ENCODE data around the gene SLC6A4. TPM values are rescaled to one million over a fixed set of nuclear protein-coding genes. Genes with fewer than 3 reads are reported as not detected.

The SLC6A4 gene
- total RNA-seq, 1 experiment from 2014 or later: 0.30 TPM

DNA sequence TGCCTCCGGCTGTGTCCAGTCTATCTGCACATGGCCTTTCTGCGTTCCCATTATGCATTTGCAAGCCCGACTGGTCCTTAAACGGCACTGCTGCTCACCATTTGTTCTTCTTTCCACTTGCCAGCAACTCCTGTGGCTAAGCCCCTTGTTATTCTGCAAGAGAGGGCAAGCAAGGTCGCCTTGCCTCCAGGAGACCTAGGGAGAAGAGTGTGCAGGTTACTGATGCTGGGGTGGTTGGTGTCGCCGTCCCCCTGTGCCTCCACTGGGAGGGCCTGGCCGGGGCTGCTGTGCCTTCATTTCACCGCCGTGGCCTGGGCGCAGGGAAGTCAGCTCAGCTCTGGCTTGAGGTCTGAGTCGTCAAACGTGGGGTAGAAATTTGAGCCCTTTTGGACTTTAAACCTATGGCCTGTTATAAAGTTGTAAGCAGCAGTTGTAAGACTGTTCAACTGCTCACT is 12.7 kb downstream of the SLC6A4 start (continued):
- TF ChIP-seq POLR2AphosphoS5 (IDR thresholded peaks at IDR 0.05; ENCODE audit: low read depth, low read length): no peak
- no peak for TF ChIP-seq ZFX (IDR thresholded peaks at IDR 0.05)

DNA sequence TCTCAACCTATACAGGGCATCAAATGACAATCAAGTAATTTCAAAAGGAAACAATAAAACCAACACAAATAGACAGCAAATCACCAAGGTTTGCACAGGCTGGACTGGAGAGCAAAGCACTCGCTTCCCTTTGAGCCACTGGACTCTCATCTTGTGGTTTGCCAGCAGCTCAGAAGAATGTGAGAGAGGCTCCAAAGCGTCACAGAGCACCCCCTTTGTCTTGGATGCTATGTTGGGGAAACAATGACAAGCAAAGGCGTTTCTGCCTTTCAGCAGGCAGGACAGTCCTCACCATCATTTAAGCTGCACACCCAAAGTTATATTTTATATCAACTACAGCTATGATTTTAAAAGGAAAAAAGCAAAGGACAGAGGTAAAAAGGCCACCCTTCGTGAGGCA is 13.2 kb downstream of the SLC6A4 start:
- Histone ChIP-seq H3K79me2 (ENCODE audit: insufficient read depth, low read length) (no peaks in the 10 kb centered on the region), H3K36me3 (ENCODE audit: control insufficient read depth in 1 of 2, insufficient read depth in 2 of 2, low read length in 2 of 2) (no peaks in the 10 kb centered on the region), H2AFZ (ENCODE audit: low read depth, low read length, poor library complexity, severe bottlenecking) (no peak overlapping the region), H3K9me2 (ENCODE audit: insufficient read depth) (no peaks in the 10 kb centered on the region), H3K9ac (ENCODE audit: low read length) (no peak overlapping the region), H4K20me1 (ENCODE audit: insufficient read depth) (no peaks in the 10 kb centered on the region), H3K27ac (ENCODE audit: low read depth, low read length) (no peak overlapping the region), H3K9me3 (ENCODE audit: control insufficient read depth in 1 of 2, insufficient read depth in 1 of 2, low read depth in 1 of 2, low read length in 2 of 2) (no peaks in the 10 kb centered on the region), H3K4me1 (ENCODE audit: control insufficient read depth in 1 of 2, insufficient read depth in 2 of 2, low read length in 2 of 2) (peaks cover 0 to 9% of the 10 kb centered on the region in 2 experiments; a peak in 1 of 4 replicates), H3K4me2 (ENCODE audit: low read length) (no peak overlapping the region), H3K27me3 (ENCODE audit: insufficient read depth, low read length) (no peaks in the 10 kb centered on the region), H3K4me3 (replicated peaks in 1 of 2; ENCODE audit: low read depth in 1 of 2, low read length in 2 of 2) (no peak overlapping the region)
- DNase-seq (ENCODE audit: low read depth, low spot score) (no peak), ATAC-seq (no peak)
- ChIA-PET POLR2A (no interaction called here), RAD21 (ENCODE audit: low non-redundant PET in 1 of 2, low total read pairs in 2 of 2, uncharacterized antibody in 2 of 2, unreplicated experiment in 2 of 2) (no interaction called here), CTCF (no interaction called here)
- no TSS peak for BruUV-seq (replicated peaks)
- intact Hi-C loops (cut with micrococcal nuclease): no loop called here
- no peak for TF ChIP-seq ZFX (IDR thresholded peaks at IDR 0.05)
- TF ChIP-seq POLR2A (IDR thresholded peaks at IDR 0.05; ENCODE audit: borderline replicate concordance, extremely low read depth, insufficient read depth, insufficient read length): no peak
- no peak for TF ChIP-seq TCF7L2 (IDR thresholded peaks at IDR 0.05; ENCODE audit: borderline replicate concordance, extremely low read depth, insufficient read depth, insufficient read length)
- TF ChIP-seq RAD21 (IDR thresholded peaks at IDR 0.05; ENCODE audit: low read depth): no peak
- TF ChIP-seq YY1 (IDR thresholded peaks at IDR 0.05; ENCODE audit: extremely low read depth, insufficient replicate concordance, low read depth, low read length): no peak

DNA sequence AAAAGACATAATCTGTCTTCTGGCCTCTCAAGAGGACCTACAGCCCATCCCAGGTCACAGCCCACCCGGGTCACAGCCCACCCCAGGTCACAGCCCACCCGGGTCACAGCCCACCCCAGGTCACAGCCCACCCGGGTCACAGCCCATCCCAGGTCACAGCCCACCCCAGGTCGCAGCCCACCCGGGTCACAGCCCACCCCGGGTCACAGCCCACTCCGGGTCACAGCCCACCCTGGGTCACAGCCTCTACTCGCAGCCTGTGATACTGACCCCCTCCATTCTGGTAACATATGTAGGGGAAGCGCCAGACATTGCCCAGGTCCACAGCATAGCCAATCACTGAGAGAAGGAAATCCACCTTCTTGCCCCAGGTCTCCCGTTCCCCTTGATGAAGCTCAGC is 14.2 kb downstream of the SLC6A4 start:
- BruUV-seq (replicated peaks): no TSS peak
- POLR2A ChIA-PET: no interaction called here
- intact Hi-C loops (cut with micrococcal nuclease): no loop called here

More for the DNA sequence above, 14.2 kb downstream of the SLC6A4 start:
- Histone ChIP-seq H3K4me2 (ENCODE audit: low read length) (no peak overlapping the region), H3K36me3 (ENCODE audit: control insufficient read depth in 1 of 2, insufficient read depth in 2 of 2, low read length in 2 of 2) (no peaks in the 10 kb centered on the region), H3K4me3 (replicated peaks in 1 of 2; ENCODE audit: low read depth in 1 of 2, low read length in 2 of 2) (no peak overlapping the region), H3K9me2 (ENCODE audit: insufficient read depth) (no peaks in the 10 kb centered on the region), H3K4me1 (ENCODE audit: control insufficient read depth in 1 of 2, insufficient read depth in 2 of 2, low read length in 2 of 2) (peaks cover 0 to 9% of the 10 kb centered on the region in 2 experiments; a peak in 1 of 4 replicates), H3K9me3 (ENCODE audit: control insufficient read depth in 1 of 2, insufficient read depth in 1 of 2, low read depth in 1 of 2, low read length in 2 of 2) (no peaks in the 10 kb centered on the region), H3K27ac (ENCODE audit: low read depth, low read length) (no peak overlapping the region), H2AFZ (ENCODE audit: low read depth, low read length, poor library complexity, severe bottlenecking) (no peak overlapping the region), H3K27me3 (ENCODE audit: insufficient read depth, low read length) (no peaks in the 10 kb centered on the region), H3K79me2 (ENCODE audit: insufficient read depth, low read length) (no peaks in the 10 kb centered on the region), H3K9ac (ENCODE audit: low read length) (no peak overlapping the region), H4K20me1 (ENCODE audit: insufficient read depth) (no peaks in the 10 kb centered on the region)
- ATAC-seq (no peak), DNase-seq (ENCODE audit: low read depth, low spot score) (no peak)
- TF ChIP-seq POLR2A (IDR thresholded peaks at IDR 0.05; ENCODE audit: borderline replicate concordance, extremely low read depth, insufficient read depth, insufficient read length): no peak
- TF ChIP-seq ELF1 (IDR thresholded peaks at IDR 0.05; ENCODE audit: borderline replicate concordance, low read depth): no peak
- no peak for TF ChIP-seq TCF7L2 (IDR thresholded peaks at IDR 0.05; ENCODE audit: borderline replicate concordance, extremely low read depth, insufficient read depth, insufficient read length)
- TF ChIP-seq SRF (IDR thresholded peaks at IDR 0.05; ENCODE audit: low read depth): no peak
- TF ChIP-seq, protein P1, sequence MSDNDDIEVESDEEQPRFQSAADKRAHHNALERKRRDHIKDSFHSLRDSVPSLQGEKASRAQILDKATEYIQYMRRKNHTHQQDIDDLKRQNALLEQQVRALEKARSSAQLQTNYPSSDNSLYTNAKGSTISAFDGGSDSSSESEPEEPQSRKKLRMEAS (IDR thresholded peaks at IDR 0.05): no peak
- TF ChIP-seq, protein P2, sequence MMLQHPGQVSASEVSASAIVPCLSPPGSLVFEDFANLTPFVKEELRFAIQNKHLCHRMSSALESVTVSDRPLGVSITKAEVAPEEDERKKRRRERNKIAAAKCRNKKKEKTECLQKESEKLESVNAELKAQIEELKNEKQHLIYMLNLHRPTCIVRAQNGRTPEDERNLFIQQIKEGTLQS (IDR thresholded peaks at IDR 0.05): no peak
- no peak for TF ChIP-seq EZH2 (IDR thresholded peaks at IDR 0.05)
- TF ChIP-seq ZFX (IDR thresholded peaks at IDR 0.05): no peak
- no peak for TF ChIP-seq RAD21 (IDR thresholded peaks at IDR 0.05; ENCODE audit: low read depth)
- TF ChIP-seq EGR1 (IDR thresholded peaks at IDR 0.05; ENCODE audit: low read depth): no peak
- TF ChIP-seq, protein P3, sequence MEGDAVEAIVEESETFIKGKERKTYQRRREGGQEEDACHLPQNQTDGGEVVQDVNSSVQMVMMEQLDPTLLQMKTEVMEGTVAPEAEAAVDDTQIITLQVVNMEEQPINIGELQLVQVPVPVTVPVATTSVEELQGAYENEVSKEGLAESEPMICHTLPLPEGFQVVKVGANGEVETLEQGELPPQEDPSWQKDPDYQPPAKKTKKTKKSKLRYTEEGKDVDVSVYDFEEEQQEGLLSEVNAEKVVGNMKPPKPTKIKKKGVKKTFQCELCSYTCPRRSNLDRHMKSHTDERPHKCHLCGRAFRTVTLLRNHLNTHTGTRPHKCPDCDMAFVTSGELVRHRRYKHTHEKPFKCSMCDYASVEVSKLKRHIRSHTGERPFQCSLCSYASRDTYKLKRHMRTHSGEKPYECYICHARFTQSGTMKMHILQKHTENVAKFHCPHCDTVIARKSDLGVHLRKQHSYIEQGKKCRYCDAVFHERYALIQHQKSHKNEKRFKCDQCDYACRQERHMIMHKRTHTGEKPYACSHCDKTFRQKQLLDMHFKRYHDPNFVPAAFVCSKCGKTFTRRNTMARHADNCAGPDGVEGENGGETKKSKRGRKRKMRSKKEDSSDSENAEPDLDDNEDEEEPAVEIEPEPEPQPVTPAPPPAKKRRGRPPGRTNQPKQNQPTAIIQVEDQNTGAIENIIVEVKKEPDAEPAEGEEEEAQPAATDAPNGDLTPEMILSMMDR (IDR thresholded peaks at IDR 0.05 in 2 of 3, conservative IDR thresholded peaks at IDR 0.05 in 1 of 3; ENCODE audit: borderline replicate concordance in 1 of 3, insufficient read depth in 1 of 3, low read depth in 2 of 3, low read length in 2 of 3): no peak
- no peak for TF ChIP-seq ZNF274 (IDR thresholded peaks at IDR 0.05; ENCODE audit: low read depth, low read length)
- no peak for TF ChIP-seq POLR2AphosphoS5 (IDR thresholded peaks at IDR 0.05; ENCODE audit: low read depth, low read length)
- TF ChIP-seq FOSL1 (IDR thresholded peaks at IDR 0.05; ENCODE audit: low read depth): no peak
- CTCF ChIA-PET: no interaction called here
- RAD21 ChIA-PET (ENCODE audit: low non-redundant PET in 1 of 2, low total read pairs in 2 of 2, uncharacterized antibody in 2 of 2, unreplicated experiment in 2 of 2): no interaction called here
